GM19240 (cell line): ENCODE data around the gene DNAAF9.

Source experiments
- DNase-seq: peaks from one replicate; pipeline ENCODE4 v3.0.0; 2011; ENCODE audit warnings: low spot score; ENCODE audit not compliant: insufficient read length

The DNAAF9 gene

DNA sequence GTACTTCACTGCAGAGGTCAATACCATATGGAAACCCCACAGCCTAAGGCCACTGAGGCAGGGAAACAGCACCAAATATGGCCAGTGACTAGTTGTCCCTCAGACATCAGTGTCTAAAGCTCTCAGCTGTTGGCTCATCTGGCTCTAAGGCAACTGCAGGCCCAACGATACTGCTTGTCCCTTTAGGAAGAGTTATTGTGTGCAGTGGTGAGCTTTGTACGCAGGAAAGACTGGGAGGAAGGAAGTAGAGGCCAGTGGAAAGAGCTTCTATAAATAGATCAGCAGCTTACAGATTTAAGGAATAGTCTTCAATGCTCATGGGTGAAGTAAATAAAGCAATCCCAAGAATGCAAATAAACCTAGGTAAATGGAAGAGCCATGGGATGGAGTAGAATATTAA, 29.3 kb downstream of the DNAAF9 start:
- no peak for DNase-seq

DNA sequence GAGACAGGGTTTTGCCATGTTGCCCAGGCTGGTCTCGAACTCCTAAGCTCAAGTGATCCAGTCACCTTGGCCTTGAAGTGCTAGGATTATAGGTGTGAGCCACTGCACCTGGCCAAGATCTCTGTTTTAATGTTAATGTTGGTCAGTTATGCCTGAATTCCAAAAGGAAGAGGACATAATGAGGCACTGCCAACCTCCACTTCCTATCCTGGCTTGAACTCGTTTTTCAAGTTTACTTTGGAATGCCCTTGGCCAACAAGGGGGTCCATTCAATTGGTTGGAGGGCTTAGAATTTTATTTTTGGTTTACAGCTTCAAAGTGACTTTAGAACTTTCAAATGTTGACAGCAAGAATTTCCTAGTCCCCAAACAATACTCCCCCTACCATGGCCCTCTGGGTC, 29.8 kb downstream of the DNAAF9 start:
- DNase-seq: no peak

DNA sequence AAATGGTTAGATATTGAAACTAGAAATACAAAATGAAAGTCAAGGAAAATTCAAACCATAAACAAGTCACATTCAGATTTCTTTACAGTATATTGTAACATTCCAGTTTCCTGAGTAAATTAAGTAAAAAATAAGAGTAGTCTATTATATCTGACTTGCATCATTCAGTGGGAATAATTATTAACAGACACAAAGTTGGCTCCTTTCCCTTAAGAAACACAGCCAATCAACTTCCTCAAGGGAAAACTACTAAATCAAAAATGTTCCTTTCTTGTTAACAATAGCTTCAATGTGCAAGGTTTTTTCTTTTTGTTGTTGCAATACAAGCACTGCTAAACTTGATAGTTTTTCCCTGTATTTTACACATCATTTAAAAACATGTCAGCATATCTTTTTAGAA, 33.2 kb downstream of the DNAAF9 start:
- DNase-seq: no peak

DNA sequence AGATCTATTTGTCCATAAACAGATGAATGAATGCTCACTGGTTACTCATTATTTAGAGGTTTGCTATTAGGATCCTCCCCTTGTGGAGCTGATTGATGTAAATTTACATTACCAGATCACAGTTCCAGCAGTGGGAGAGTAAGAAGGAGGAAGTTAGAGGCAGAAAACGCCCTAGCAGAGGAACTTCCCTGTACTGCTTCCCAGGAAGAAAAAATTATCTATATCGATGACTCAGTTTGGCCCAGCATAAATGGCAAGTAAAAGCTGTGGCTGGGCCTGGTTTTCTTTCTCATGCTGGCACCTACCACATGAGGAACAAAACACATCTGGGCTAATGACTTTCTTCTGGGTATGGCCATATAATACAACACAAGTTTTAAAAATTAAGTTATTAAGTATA, 35.7 kb downstream of the DNAAF9 start:
- DNase-seq: no peak

DNA sequence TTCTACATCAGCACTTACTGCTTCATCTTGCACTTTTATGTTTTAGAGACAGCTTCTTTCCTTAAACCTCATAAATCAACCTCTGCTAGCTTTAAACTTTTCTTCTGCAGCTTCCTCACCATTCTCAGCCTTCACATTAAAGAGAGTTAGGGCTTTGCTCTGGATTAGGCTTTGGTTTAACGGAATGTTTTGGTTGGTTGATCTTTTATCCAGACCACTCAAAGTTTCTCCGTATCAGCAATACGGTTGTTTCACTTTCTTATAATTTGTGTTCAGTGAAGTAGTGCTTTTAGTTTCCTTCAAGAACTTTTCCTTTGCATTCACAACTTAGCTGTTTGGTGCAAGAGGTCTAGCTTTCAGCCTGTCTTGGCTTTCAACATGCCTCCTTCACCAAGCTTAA, 40.4 kb downstream of the DNAAF9 start:
- DNase-seq: no peak

DNA sequence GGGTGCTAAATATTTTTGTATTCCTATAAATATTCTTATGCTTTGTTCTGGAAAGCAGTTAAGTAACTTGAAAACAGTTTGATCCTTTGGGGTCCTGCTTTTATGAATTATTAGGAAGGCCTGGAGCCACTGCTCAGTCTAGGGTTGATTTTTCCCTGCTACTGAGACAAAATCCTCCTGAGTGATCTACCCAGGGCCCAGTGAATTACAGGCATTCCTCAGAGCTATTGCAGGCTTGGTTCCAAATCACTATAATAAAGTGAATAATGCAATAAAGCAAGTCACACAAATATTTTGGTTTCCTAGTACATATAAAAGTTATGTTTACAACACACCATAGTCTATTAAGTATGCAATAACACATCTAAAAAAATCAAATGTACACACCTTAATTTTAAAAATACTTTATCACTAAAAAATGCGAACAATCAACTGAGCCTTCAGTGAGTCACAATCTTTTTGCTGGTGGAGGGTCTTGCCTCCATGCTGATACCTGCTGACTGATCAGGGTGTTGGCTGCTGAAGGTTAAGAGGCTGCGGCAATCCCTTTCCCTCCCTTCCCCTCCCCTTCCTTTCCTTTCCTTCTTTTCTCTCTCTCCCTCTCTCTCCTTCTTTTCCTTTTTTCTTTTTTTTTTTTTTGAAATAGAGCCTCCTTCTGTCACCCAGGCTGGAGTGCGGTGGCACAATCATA, 43.0 kb downstream of the DNAAF9 start:
- no peak for DNase-seq

DNA sequence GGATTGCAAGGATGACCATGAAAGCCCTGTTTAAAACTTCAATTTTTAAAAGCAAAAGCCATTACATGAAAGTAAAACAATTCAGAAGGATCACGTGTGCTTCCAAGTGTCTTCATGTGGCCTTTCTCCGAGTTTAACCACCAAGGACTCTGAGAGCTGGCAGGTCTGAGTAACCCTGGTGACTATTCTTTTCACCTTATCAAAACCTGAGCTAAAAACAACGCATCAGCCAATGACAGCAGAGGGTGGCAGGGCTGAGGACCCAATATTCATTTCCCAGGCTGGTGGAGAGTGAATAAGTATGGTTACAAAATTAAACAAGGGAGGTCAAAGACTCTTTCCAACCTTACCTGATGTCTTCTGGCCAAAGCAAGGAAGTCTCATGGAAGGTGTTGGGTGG, 46.7 kb downstream of the DNAAF9 start:
- no peak for DNase-seq

DNA sequence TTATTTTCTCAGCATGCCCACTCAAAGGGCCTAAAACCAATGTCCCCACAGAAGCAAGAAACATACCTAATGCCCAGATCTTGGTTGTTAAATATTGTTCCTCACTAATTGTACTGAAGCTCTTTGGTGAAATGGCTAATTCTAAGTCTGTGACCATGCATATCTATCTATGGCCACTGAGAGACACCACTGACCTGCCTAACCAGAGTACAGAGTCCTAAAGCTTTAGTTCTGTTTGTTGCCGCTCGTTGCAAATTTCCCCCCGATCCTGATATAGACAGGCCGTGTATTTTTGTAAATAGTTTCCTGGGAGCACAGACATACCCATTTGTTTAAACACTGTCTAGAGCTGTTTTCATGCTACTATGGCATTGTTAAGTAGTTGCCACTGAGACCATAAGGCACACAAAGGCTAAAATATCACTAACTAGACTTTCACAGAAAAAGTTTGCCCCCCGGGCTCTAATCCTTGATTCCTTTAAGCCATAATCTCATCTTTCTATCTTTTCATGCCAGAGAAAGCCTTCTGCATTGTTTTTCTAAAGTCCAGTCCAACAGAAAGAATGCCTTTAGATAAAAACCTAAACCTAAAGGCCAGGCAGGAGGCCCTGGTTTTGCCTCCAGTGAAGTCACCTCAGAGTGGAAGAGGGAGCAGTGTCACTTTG, 48.7 kb downstream of the DNAAF9 start:
- no peak for DNase-seq
